HEK293 (cell line): ENCODE results near the gene SPPL2C.
A peak's percentile ranks its signal among the peaks of the same experiment; 100 is the strongest.

ENCODE experiments used
- CTCF ChIA-PET: fragments of 350-600 bp; formaldehyde crosslinking; extraction: SDS; loops from one replicate; lab custom pipeline; 2021; ENCODE audit warnings: antibody characterized with exemption; lab: Yijun Ruan, JAX
- POLR2A ChIA-PET: fragments of 300-600 bp; formaldehyde crosslinking; extraction: SDS; loops from one replicate; lab custom pipeline; 2020; ENCODE audit warnings: antibody characterized with exemption, inconsistent platforms; lab: Yijun Ruan, JAX
- H3K27ac ChIP-seq: fragments of 200-500 bp; sonication (Bioruptor generic); 2 replicates; pipeline ENCODE4 v1.5.1; 2014; ENCODE audit warnings: low read depth, low read length, control low read depth, inconsistent platforms; ENCODE audit errors: extremely low read depth
- H3K36me3 ChIP-seq, 2 experiments: fragments of 200-500 bp in 1 of 2; sonication (Bioruptor generic) in 1 of 2; 1 replicate in 1 of 2; 2 replicates in 1 of 2; pipeline ENCODE4 v1.5.1; 2014 to 2017; ENCODE audit warnings: inconsistent platforms in 2 of 2, low read length in 2 of 2; ENCODE audit not compliant: control insufficient read depth in 2 of 2, insufficient read depth in 1 of 2
- H3K4me1 ChIP-seq: fragments of 200-500 bp; sonication (Bioruptor generic); 2 replicates; pipeline ENCODE4 v1.5.1; 2014; ENCODE audit warnings: mild to moderate bottlenecking, low read length, inconsistent platforms; ENCODE audit not compliant: control insufficient read depth, insufficient read depth
- H3K4me3 ChIP-seq: 2 replicates; pipeline ENCODE4 v1.5.1; 2011; ENCODE audit warnings: low read depth, mild to moderate bottlenecking, control low read depth, low read length, moderate library complexity
- H3K9me3 ChIP-seq: fragments of 200-500 bp; sonication (Bioruptor generic); 2 replicates; pipeline ENCODE4 v1.5.1; 2014; ENCODE audit warnings: low read depth, low read length, inconsistent platforms; ENCODE audit not compliant: control insufficient read depth, insufficient read depth
- GLIS2 ChIP-seq: fragments of 450-650 bp; formaldehyde crosslinking; IDR thresholded peaks from 2 replicates; pipeline ENCODE4 v1.5.1; 2016; ENCODE audit warnings: missing biosample characterization, missing genetic modification characterization
- KLF7 ChIP-seq: fragments of 450-650 bp; formaldehyde crosslinking; IDR thresholded peaks from 2 replicates; pipeline ENCODE4 v1.5.1; 2016; ENCODE audit warnings: missing biosample characterization, missing genetic modification characterization, borderline replicate concordance
- RBAK ChIP-seq: fragments of 450-650 bp; formaldehyde crosslinking; IDR thresholded peaks from 2 replicates; pipeline ENCODE4 v1.5.1; 2016; ENCODE audit warnings: missing biosample characterization, missing genetic modification characterization
- ZNF132 ChIP-seq: fragments of 450-650 bp; formaldehyde crosslinking; IDR thresholded peaks from 2 replicates; pipeline ENCODE4 v1.5.1; 2017; ENCODE audit warnings: missing biosample characterization, missing genetic modification characterization, borderline replicate concordance
- ZNF133 ChIP-seq: fragments of 450-650 bp; formaldehyde crosslinking; IDR thresholded peaks from 2 replicates; pipeline ENCODE4 v1.5.1; 2016; ENCODE audit warnings: missing biosample characterization, missing genetic modification characterization
- ZNF146 ChIP-seq: fragments of 450-650 bp; formaldehyde crosslinking; IDR thresholded peaks from 2 replicates; pipeline ENCODE4 v1.5.1; 2016; ENCODE audit warnings: missing biosample characterization, missing genetic modification characterization
- ZNF155 ChIP-seq: fragments of 450-650 bp; formaldehyde crosslinking; IDR thresholded peaks from 2 replicates; pipeline ENCODE4 v1.5.1; 2016; ENCODE audit warnings: missing biosample characterization, missing genetic modification characterization
- ZNF19 ChIP-seq: fragments of 450-650 bp; formaldehyde crosslinking; IDR thresholded peaks from 2 replicates; pipeline ENCODE4; 2016; ENCODE audit warnings: missing biosample characterization, missing genetic modification characterization, low read depth
- ZNF292 ChIP-seq: fragments of 450-650 bp; formaldehyde crosslinking; IDR thresholded peaks from 2 replicates; pipeline ENCODE4 v1.5.1; 2016; ENCODE audit warnings: low read depth, missing biosample characterization, missing genetic modification characterization, borderline replicate concordance
- ZNF394 ChIP-seq: fragments of 450-650 bp; formaldehyde crosslinking; IDR thresholded peaks from 2 replicates; pipeline ENCODE4 v1.5.1; 2016; ENCODE audit warnings: missing biosample characterization, missing genetic modification characterization, mild to moderate bottlenecking, moderate library complexity, borderline replicate concordance
- ZNF433 ChIP-seq: fragments of 450-650 bp; formaldehyde crosslinking; IDR thresholded peaks from 2 replicates; pipeline ENCODE4 v1.5.1; 2016; ENCODE audit warnings: missing biosample characterization, missing genetic modification characterization, low read depth
- ZNF501 ChIP-seq: fragments of 450-650 bp; formaldehyde crosslinking; IDR thresholded peaks from 2 replicates; pipeline ENCODE4 v1.5.1; 2016; ENCODE audit warnings: missing biosample characterization, missing genetic modification characterization
- ZNF521 ChIP-seq: fragments of 450-650 bp; formaldehyde crosslinking; IDR thresholded peaks from 2 replicates; pipeline ENCODE4 v1.5.1; 2017; ENCODE audit warnings: missing biosample characterization, mild to moderate bottlenecking, missing genetic modification characterization
- ZNF529 ChIP-seq: fragments of 450-650 bp; formaldehyde crosslinking; IDR thresholded peaks from 2 replicates; pipeline ENCODE4 v1.5.1; 2017; ENCODE audit warnings: missing genetic modification characterization, missing biosample characterization; ENCODE audit not compliant: insufficient replicate concordance
- ZNF530 ChIP-seq: fragments of 450-650 bp; formaldehyde crosslinking; IDR thresholded peaks from 2 replicates; pipeline ENCODE4 v1.5.1; 2016; ENCODE audit warnings: low read depth, missing biosample characterization, missing genetic modification characterization
- ZNF600 ChIP-seq: fragments of 450-650 bp; formaldehyde crosslinking; IDR thresholded peaks from 2 replicates; pipeline ENCODE4 v1.5.1; 2016; ENCODE audit warnings: missing biosample characterization, missing genetic modification characterization
- ZNF610 ChIP-seq: fragments of 450-650 bp; formaldehyde crosslinking; IDR thresholded peaks from 2 replicates; pipeline ENCODE4 v1.5.1; 2016; ENCODE audit warnings: missing biosample characterization, missing genetic modification characterization, borderline replicate concordance
- ZNF624 ChIP-seq: fragments of 450-650 bp; formaldehyde crosslinking; IDR thresholded peaks from 2 replicates; pipeline ENCODE4 v1.5.1; 2017; ENCODE audit warnings: missing biosample characterization, missing genetic modification characterization
- ZNF654 ChIP-seq: fragments of 450-650 bp; formaldehyde crosslinking; IDR thresholded peaks from 2 replicates; pipeline ENCODE4 v1.5.1; 2016; ENCODE audit warnings: low read depth, missing biosample characterization, missing genetic modification characterization
- ZNF658 ChIP-seq: fragments of 450-650 bp; formaldehyde crosslinking; IDR thresholded peaks from 2 replicates; pipeline ENCODE4; 2016; ENCODE audit warnings: missing biosample characterization, missing genetic modification characterization
- ZNF660 ChIP-seq: fragments of 450-650 bp; IDR thresholded peaks from 2 replicates; pipeline ENCODE4 v1.5.1; 2018; ENCODE audit warnings: missing biosample characterization, mild to moderate bottlenecking, missing genetic modification characterization
- ZNF701 ChIP-seq: fragments of 450-650 bp; formaldehyde crosslinking; IDR thresholded peaks from 2 replicates; pipeline ENCODE4 v1.5.1; 2016; ENCODE audit warnings: missing biosample characterization, missing genetic modification characterization
- ZNF768 ChIP-seq: fragments of 450-650 bp; formaldehyde crosslinking; IDR thresholded peaks from 2 replicates; pipeline ENCODE4 v1.5.1; 2018; ENCODE audit warnings: missing biosample characterization, mild to moderate bottlenecking, missing genetic modification characterization
- TF ChIP-seq, protein P1 (sequence below): sonication (generic); formaldehyde crosslinking; IDR thresholded peaks from 2 replicates; pipeline ENCODE4 v1.8.1; 2022; ENCODE audit warnings: mild to moderate bottlenecking, moderate library complexity, missing genetic modification reagents
- TF ChIP-seq, protein P2 (sequence below): fragments of 450-650 bp; formaldehyde crosslinking; IDR thresholded peaks from 2 replicates; pipeline ENCODE4 v1.5.1; 2016; ENCODE audit warnings: missing biosample characterization, missing genetic modification characterization
- TF ChIP-seq, protein P3 (sequence below): fragments of 450-650 bp; formaldehyde crosslinking; IDR thresholded peaks from 2 replicates; pipeline ENCODE4 v1.5.1; 2016; ENCODE audit warnings: missing biosample characterization, missing genetic modification characterization
- TF ChIP-seq, protein P4 (sequence below): fragments of 450-650 bp; IDR thresholded peaks from 2 replicates; pipeline ENCODE4 v1.5.1; 2018; ENCODE audit warnings: missing biosample characterization, mild to moderate bottlenecking, missing genetic modification characterization
- TF ChIP-seq, protein P5 (sequence below): fragments of 450-650 bp; formaldehyde crosslinking; IDR thresholded peaks from 2 replicates; pipeline ENCODE4 v1.5.1; 2016; ENCODE audit warnings: missing biosample characterization, missing genetic modification characterization

Gene SPPL2C

DNA sequence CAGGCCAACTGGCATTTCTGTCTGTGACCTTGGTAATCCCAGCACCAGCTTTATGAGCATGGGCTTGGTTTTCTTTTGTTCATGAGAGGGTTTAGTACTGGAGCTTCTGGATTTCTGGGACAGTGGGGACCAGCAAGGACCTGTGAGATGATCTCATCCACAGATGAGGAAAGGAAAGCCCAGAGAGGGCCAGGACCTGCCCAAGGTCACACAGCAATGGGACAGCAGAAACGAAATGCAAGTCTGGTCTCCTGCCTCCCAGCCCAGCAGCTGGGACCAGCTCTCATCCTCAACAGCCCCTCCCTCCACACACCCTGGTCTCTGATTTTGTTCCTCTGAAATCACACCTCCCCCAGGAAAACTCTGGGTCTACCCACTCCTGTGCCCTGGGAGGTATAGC is 7.2 kb downstream of the SPPL2C start:
- no peaks in the 10 kb centered on the region for H3K36me3 ChIP-seq
- H3K9me3 ChIP-seq, result no peaks in the 10 kb centered on the region
- TF ChIP-seq ZNF394 (tag by site-specific recombination) (no peak), ZNF530 (tag by site-specific recombination) (no peak), ZNF768 (tag by site-specific recombination) (peak; percentile 87), ZNF146 (tag by site-specific recombination) (no peak), ZNF433 (tag by site-specific recombination) (no peak)
- TF ChIP-seq, protein P1, sequence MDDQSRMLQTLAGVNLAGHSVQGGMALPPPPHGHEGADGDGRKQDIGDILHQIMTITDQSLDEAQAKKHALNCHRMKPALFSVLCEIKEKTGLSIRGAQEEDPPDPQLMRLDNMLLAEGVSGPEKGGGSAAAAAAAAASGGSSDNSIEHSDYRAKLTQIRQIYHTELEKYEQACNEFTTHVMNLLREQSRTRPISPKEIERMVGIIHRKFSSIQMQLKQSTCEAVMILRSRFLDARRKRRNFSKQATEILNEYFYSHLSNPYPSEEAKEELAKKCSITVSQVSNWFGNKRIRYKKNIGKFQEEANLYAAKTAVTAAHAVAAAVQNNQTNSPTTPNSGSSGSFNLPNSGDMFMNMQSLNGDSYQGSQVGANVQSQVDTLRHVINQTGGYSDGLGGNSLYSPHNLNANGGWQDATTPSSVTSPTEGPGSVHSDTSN (CRISPR knock-in tag), result no peak
- TF ChIP-seq, protein P2, sequence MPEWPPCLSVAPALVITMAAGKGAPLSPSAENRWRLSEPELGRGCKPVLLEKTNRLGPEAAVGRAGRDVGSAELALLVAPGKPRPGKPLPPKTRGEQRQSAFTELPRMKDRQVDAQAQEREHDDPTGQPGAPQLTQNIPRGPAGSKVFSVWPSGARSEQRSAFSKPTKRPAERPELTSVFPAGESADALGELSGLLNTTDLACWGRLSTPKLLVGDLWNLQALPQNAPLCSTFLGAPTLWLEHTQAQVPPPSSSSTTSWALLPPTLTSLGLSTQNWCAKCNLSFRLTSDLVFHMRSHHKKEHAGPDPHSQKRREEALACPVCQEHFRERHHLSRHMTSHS (tag by site-specific recombination), result no peak
- ChIA-PET CTCF (interaction anchor here (0.5 to 3.0 kb wide), 47 partner anchors 9 to 637 kb away, joined by 3 to 49 read pairs (median 6); partner anchors contain the start of gene CRHR1), POLR2A (no interaction called here)
- H3K27ac ChIP-seq, result no peak overlapping the region
- no peak overlapping the region for H3K4me3 ChIP-seq
- no peaks in the 10 kb centered on the region for H3K4me1 ChIP-seq

DNA sequence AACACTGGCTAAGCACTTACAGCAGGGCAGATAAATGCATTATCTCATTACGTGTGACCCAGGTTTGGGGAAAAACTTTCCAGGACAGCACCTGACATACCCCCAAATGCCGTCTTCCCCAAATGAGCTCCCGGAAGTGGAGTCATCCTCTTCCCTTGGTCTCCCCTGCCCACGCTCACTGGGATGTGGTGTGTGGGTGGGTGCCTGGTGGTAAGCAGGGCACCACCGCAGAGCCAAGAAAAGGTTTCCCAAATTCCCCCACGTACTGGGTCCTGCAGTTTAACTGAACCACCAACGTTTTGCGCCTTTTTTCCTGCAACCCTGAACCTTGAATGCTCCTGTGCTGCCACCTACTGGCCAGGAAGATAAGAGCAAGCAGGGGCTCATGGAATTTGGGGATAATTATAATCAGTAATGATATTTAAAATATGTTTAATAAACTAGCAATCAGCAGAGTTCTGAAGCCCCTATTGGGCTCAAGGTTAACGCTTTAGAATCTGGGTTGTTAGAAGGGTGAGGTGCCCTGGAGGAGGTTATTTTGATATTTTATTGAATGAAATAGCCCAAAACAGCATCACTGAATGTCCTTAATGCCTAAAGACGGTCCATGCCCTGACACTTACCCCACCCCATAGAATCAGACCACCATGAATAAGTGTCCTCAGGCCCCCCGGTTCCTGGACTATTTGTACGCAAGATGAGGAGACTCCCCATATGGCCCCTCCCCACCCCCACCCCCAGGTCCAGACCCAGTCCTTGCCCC is 8.0 kb downstream of the SPPL2C start:
- POLR2A ChIA-PET, result no interaction called here
- Histone ChIP-seq H3K4me1 (no peaks in the 10 kb centered on the region), H3K36me3 (no peaks in the 10 kb centered on the region), H3K4me3 (no peak overlapping the region), H3K9me3 (no peaks in the 10 kb centered on the region), H3K27ac (no peak overlapping the region)
- CTCF ChIA-PET, result interaction anchor here (0.6 to 3.0 kb wide), 44 partner anchors 8 to 634 kb away, joined by 3 to 49 read pairs (median 6); partner anchors contain the start of gene CRHR1
- TF ChIP-seq, protein P3, sequence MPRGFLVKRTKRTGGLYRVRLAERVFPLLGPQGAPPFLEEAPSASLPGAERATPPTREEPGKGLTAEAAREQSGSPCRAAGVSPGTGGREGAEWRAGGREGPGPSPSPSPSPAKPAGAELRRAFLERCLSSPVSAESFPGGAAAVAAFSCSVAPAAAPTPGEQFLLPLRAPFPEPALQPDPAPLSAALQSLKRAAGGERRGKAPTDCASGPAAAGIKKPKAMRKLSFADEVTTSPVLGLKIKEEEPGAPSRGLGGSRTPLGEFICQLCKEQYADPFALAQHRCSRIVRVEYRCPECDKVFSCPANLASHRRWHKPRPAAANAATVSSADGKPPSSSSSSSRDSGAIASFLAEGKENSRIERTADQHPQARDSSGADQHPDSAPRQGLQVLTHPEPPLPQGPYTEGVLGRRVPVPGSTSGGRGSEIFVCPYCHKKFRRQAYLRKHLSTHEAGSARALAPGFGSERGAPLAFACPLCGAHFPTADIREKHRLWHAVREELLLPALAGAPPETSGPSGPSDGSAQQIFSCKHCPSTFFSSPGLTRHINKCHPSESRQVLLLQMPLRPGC, result no peak
- TF ChIP-seq ZNF133 (no peak), ZNF19 (tag by site-specific recombination) (no peak), ZNF132 (tag by site-specific recombination) (no peak), ZNF292 (no peak), ZNF600 (tag by site-specific recombination) (0 out of 2 replicates have a peak, but pooled peaks have one; percentile 20), KLF7 (tag by site-specific recombination) (no peak), ZNF660 (tag by site-specific recombination) (0 out of 2 replicates have a peak, but pooled peaks have one; percentile 30), RBAK (no peak), ZNF521 (no peak), ZNF610 (no peak), ZNF701 (tag by site-specific recombination) (no peak), ZNF501 (tag by site-specific recombination) (no peak), ZNF529 (tag by site-specific recombination) (no peak), ZNF654 (tag by site-specific recombination) (peak; percentile 97), ZNF658 (tag by site-specific recombination) (no peak), ZNF624 (tag by site-specific recombination) (no peak), GLIS2 (peak; percentile 52; the same call in 1 of the 2 replicates), ZNF155 (tag by site-specific recombination) (no peak)
- TF ChIP-seq, protein P4, sequence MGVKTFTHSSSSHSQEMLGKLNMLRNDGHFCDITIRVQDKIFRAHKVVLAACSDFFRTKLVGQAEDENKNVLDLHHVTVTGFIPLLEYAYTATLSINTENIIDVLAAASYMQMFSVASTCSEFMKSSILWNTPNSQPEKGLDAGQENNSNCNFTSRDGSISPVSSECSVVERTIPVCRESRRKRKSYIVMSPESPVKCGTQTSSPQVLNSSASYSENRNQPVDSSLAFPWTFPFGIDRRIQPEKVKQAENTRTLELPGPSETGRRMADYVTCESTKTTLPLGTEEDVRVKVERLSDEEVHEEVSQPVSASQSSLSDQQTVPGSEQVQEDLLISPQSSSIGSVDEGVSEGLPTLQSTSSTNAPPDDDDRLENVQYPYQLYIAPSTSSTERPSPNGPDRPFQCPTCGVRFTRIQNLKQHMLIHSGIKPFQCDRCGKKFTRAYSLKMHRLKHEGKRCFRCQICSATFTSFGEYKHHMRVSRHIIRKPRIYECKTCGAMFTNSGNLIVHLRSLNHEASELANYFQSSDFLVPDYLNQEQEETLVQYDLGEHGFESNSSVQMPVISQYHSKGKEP (tag by site-specific recombination), result peak; percentile 44; the same call in 1 of the 2 replicates
- TF ChIP-seq, protein P5, sequence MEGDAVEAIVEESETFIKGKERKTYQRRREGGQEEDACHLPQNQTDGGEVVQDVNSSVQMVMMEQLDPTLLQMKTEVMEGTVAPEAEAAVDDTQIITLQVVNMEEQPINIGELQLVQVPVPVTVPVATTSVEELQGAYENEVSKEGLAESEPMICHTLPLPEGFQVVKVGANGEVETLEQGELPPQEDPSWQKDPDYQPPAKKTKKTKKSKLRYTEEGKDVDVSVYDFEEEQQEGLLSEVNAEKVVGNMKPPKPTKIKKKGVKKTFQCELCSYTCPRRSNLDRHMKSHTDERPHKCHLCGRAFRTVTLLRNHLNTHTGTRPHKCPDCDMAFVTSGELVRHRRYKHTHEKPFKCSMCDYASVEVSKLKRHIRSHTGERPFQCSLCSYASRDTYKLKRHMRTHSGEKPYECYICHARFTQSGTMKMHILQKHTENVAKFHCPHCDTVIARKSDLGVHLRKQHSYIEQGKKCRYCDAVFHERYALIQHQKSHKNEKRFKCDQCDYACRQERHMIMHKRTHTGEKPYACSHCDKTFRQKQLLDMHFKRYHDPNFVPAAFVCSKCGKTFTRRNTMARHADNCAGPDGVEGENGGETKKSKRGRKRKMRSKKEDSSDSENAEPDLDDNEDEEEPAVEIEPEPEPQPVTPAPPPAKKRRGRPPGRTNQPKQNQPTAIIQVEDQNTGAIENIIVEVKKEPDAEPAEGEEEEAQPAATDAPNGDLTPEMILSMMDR (tag by site-specific recombination), result peak; percentile 67
